H9 (cell line): ENCODE data around the gene GGT6. TPM values are rescaled to one million over a fixed set of nuclear protein-coding genes. Genes with fewer than 3 reads are reported as not detected.

Experiments
- DNase-seq: peaks from one replicate; pipeline ENCODE4 v3.0.0-alpha.2; 2017
- H2AFZ ChIP-seq: one replicate; pipeline ENCODE4 v1.6.1; 2013; ENCODE audit warnings: mild to moderate bottlenecking, low read length, control low read depth, moderate library complexity
- H2AK5ac ChIP-seq: 2 replicates; pipeline ENCODE4 v1.6.1; 2013; ENCODE audit warnings: low read length, control low read depth, mixed read lengths; ENCODE audit not compliant: insufficient read length
- H2BK120ac ChIP-seq: one replicate; pipeline ENCODE4 v1.6.1; 2013; ENCODE audit warnings: low read depth, mild to moderate bottlenecking, low read length, control low read depth, inconsistent platforms; ENCODE audit not compliant: poor library complexity, severe bottlenecking
- H2BK12ac ChIP-seq: 2 replicates; pipeline ENCODE4 v1.6.1; 2013; ENCODE audit warnings: low read length, control low read depth, mixed read lengths, low read depth; ENCODE audit not compliant: insufficient read length
- H2BK15ac ChIP-seq: 2 replicates; pipeline ENCODE4 v1.6.1; 2013; ENCODE audit warnings: low read depth, low read length, control low read depth
- H2BK20ac ChIP-seq: one replicate; pipeline ENCODE4 v1.6.1; 2013; ENCODE audit warnings: low read depth, mild to moderate bottlenecking, low read length, control low read depth, inconsistent platforms; ENCODE audit not compliant: poor library complexity, severe bottlenecking
- H2BK5ac ChIP-seq: 2 replicates; pipeline ENCODE4 v1.6.1; 2013; ENCODE audit warnings: low read length, control low read depth, mixed read lengths; ENCODE audit not compliant: insufficient read length
- H3K14ac ChIP-seq: 2 replicates; pipeline ENCODE4 v1.6.1; 2013; ENCODE audit warnings: low read length, control low read depth; ENCODE audit not compliant: insufficient read depth
- H3K18ac ChIP-seq: 2 replicates; pipeline ENCODE4 v1.6.1; 2013; ENCODE audit warnings: low read depth, mild to moderate bottlenecking, mixed read lengths, low read length, control low read depth; ENCODE audit not compliant: insufficient read length
- H3K23ac ChIP-seq: 2 replicates; pipeline ENCODE4 v1.6.1; 2013; ENCODE audit warnings: low read length, control low read depth, mixed read lengths, low read depth; ENCODE audit not compliant: insufficient read length
- H3K23me2 ChIP-seq: 2 replicates; pipeline ENCODE4 v1.6.1; 2013; ENCODE audit warnings: low read depth, mild to moderate bottlenecking, mixed read lengths, low read length, control low read depth; ENCODE audit not compliant: insufficient read length, poor library complexity, severe bottlenecking
- H3K27ac ChIP-seq: 2 replicates; pipeline ENCODE4 v1.5.1; 2013; ENCODE audit warnings: low read length, control low read depth, mixed read lengths, low read depth; ENCODE audit not compliant: insufficient read length
- H3K27me3 ChIP-seq: 2 replicates; pipeline ENCODE4 v1.6.1; 2013; ENCODE audit warnings: low read length, control low read depth, inconsistent platforms; ENCODE audit not compliant: insufficient read depth
- H3K4ac ChIP-seq: 2 replicates; pipeline ENCODE4 v1.6.1; 2013; ENCODE audit warnings: low read depth, mild to moderate bottlenecking, control low read depth, inconsistent platforms, low read length, moderate library complexity
- H3K4me1 ChIP-seq: 2 replicates; pipeline ENCODE4 v1.6.1; 2013; ENCODE audit warnings: low read length, control low read depth, inconsistent platforms; ENCODE audit not compliant: insufficient read depth
- H3K4me2 ChIP-seq: 2 replicates; pipeline ENCODE4 v1.6.1; 2013; ENCODE audit warnings: low read length, control low read depth, mixed read lengths; ENCODE audit not compliant: insufficient read length, insufficient read depth
- H3K56ac ChIP-seq: 2 replicates; pipeline ENCODE4 v1.6.1; 2013; ENCODE audit warnings: low read depth, mild to moderate bottlenecking, mixed read lengths, low read length, control low read depth; ENCODE audit not compliant: insufficient read length
- H3K79me1 ChIP-seq: 2 replicates; pipeline ENCODE4 v1.6.1; 2013; ENCODE audit warnings: low read depth, mild to moderate bottlenecking, moderate library complexity, low read length, control low read depth, inconsistent platforms; ENCODE audit not compliant: insufficient read depth, poor library complexity, severe bottlenecking
- H3K79me2 ChIP-seq: 2 replicates; pipeline ENCODE4 v1.6.1; 2013; ENCODE audit warnings: low read length, control low read depth, inconsistent platforms; ENCODE audit not compliant: insufficient read depth
- H3K9ac ChIP-seq: 2 replicates; pipeline ENCODE4 v1.6.1; 2013; ENCODE audit warnings: low read length, control low read depth, mixed read lengths; ENCODE audit not compliant: insufficient read length; ENCODE audit errors: extremely low read depth
- H3K9me3 ChIP-seq: one replicate; pipeline ENCODE4 v1.6.1; 2013; ENCODE audit warnings: low read depth, low read length, inconsistent platforms; ENCODE audit not compliant: control insufficient read depth
- H3T11ph ChIP-seq: one replicate; pipeline ENCODE4 v1.6.1; 2013; ENCODE audit warnings: mild to moderate bottlenecking, low read length, control low read depth, inconsistent platforms
- H4K20me1 ChIP-seq: one replicate; pipeline ENCODE4 v1.6.1; 2013; ENCODE audit not compliant: control insufficient read depth, insufficient read length, insufficient read depth
- H4K5ac ChIP-seq: 2 replicates; pipeline ENCODE4 v1.6.1; 2013; ENCODE audit warnings: low read depth, mild to moderate bottlenecking, mixed read lengths, low read length, control low read depth; ENCODE audit not compliant: insufficient read length
- H4K8ac ChIP-seq: replicated peaks from 2 replicates; pipeline ENCODE4 v1.6.1; 2013; ENCODE audit warnings: low read length, control low read depth, mixed read lengths, low read depth; ENCODE audit not compliant: insufficient read length
- H4K91ac ChIP-seq: 2 replicates; pipeline ENCODE4 v1.6.1; 2013; ENCODE audit warnings: low read depth, mild to moderate bottlenecking, moderate library complexity, mixed read lengths, low read length, control low read depth; ENCODE audit not compliant: insufficient read length
- H3K27ac Mint-ChIP-seq, 3 experiments: 2 replicates in 2 of 3; 3 replicates in 1 of 3; pipeline ENCODE4 v1.8.0; 2020 to 2021; ENCODE audit warnings: mixed read lengths in 3 of 3, mild to moderate bottlenecking in 1 of 3, moderate library complexity in 1 of 3
- H3K27me3 Mint-ChIP-seq: 2 replicates; pipeline ENCODE4 v1.8.0; 2021; ENCODE audit warnings: low read depth, mild to moderate bottlenecking, moderate library complexity, mixed read lengths
- H3K36me3 Mint-ChIP-seq, 3 experiments: 2 replicates in 2 of 3; 3 replicates in 1 of 3; pipeline ENCODE4 v1.8.0; 2020 to 2021; ENCODE audit warnings: low read depth in 3 of 3, mixed read lengths in 3 of 3; ENCODE audit not compliant: insufficient read depth in 1 of 3
- H3K4me1 Mint-ChIP-seq, 2 experiments: 2 replicates each; pipeline ENCODE4 v1.8.0; 2020; ENCODE audit warnings: mixed read lengths in 2 of 2
- H3K4me3 Mint-ChIP-seq, 2 experiments: 2 replicates in 1 of 2; 3 replicates in 1 of 2; pipeline ENCODE4 v1.8.0; 2020 to 2021; ENCODE audit warnings: mild to moderate bottlenecking in 2 of 2, mixed read lengths in 2 of 2, moderate library complexity in 1 of 2
- H3K9me3 Mint-ChIP-seq, 2 experiments: 2 replicates in 1 of 2; 3 replicates in 1 of 2; pipeline ENCODE4 v1.8.0; 2020; ENCODE audit warnings: mild to moderate bottlenecking in 2 of 2, mixed read lengths in 2 of 2, moderate library complexity in 1 of 2
- CTCF ChIP-seq: fragments of 200-600 bp; sonication (generic); conservative IDR thresholded peaks from 3 replicates; pipeline ENCODE4 v1.8.0; 2021; ENCODE audit warnings: antibody characterized with exemption, mild to moderate bottlenecking
- WGBS: extraction: QIAGEN DNeasy Blood & Tissue Kit; methylation state at CpG from one replicate; pipeline ENCODE4 v1.1.7; 2013; ENCODE audit warnings: missing lambda C conversion rate, low lambda C conversion rate, mixed read lengths; ENCODE audit not compliant: insufficient read length; ENCODE audit errors: extremely low coverage; 5-methylcytosine and 5-hydroxymethylcytosine counted together
- total RNA-seq: library from RNA; stranded (reverse); gene quantifications from 2 replicates; pipeline ENCODE4 v1.2.1, GENCODE V29; 2021

Gene GGT6
- total RNA-seq, 1 experiment from 2014 or later = 0.17 TPM

- Histone ChIP-seq H3K14ac (no peak overlapping the region), H3K4ac (no peak overlapping the region), H2BK120ac (no peak overlapping the region), H2BK12ac (no peak overlapping the region), H4K91ac (no peak overlapping the region), H3K23me2 (no peaks in the 10 kb centered on the region), H2AFZ (no peak overlapping the region), H3K79me2 (no peaks in the 10 kb centered on the region), H4K20me1 (no peaks in the 10 kb centered on the region), H2BK5ac (no peak overlapping the region), H3K27me3 (no peaks in the 10 kb centered on the region), H3K27ac (no peak overlapping the region), H3T11ph (no peak overlapping the region), H3K18ac (no peak overlapping the region), H4K8ac (no peak overlapping the region), H3K9ac (no peak overlapping the region), H3K23ac (no peak overlapping the region), H2BK20ac (no peak overlapping the region), H3K79me1 (no peaks in the 10 kb centered on the region), H3K4me1 (no peaks in the 10 kb centered on the region), H2BK15ac (no peak overlapping the region), H4K5ac (no peak overlapping the region), H3K4me2 (no peak overlapping the region), H3K9me3 (no peaks in the 10 kb centered on the region), H2AK5ac (no peak overlapping the region), H3K56ac (no peak overlapping the region)
- WGBS = no CpG with 5 or more reads among the region's 25 CpGs
- no peaks in the 10 kb centered on the region for H3K9me3 Mint-ChIP-seq
- H3K27ac Mint-ChIP-seq = peak overlapping the region in 1 of 3 experiments; percentile 64; a peak in 2 of 7 replicates
- H3K27me3 Mint-ChIP-seq = peaks cover 3% of the 10 kb centered on the region; the same call in 1 of the 2 replicates
- H3K4me1 Mint-ChIP-seq = peaks cover 16 to 30% of the 10 kb centered on the region in 2 experiments
- H3K36me3 Mint-ChIP-seq = no peaks in the 10 kb centered on the region
- no peak for TF ChIP-seq CTCF
- DNase-seq = peak; percentile 33
- no peak overlapping the region for H3K4me3 Mint-ChIP-seq
Measured at GRCh38 chr17:4607261-4607741, 46.9 kb upstream of the GGT6 start.
